GM13976 (cell line): ENCODE results near the gene FAM228A.

ENCODE experiments used
- DNase-seq: peaks from one replicate; pipeline ENCODE4 v3.0.0; 2012; ENCODE audit warnings: low spot score
- CTCF ChIP-seq: IDR thresholded peaks from 2 replicates; pipeline ENCODE4 v1.5.1; 2012; ENCODE audit warnings: borderline replicate concordance, mild to moderate bottlenecking; ENCODE audit not compliant: insufficient read depth; ENCODE audit errors: extremely low read depth, missing control alignments, control extremely low read depth
- in situ Hi-C: fragments of 300-500 bp; cut with MboI; formaldehyde crosslinking; loops from one replicate; pipeline ENCODE4 v1.12.0; 2022; ENCODE audit warnings: low sequenced_read_pairs, mixed read lengths, inconsistent platforms; ENCODE audit not compliant: unreplicated experiment

The FAM228A gene

DNA sequence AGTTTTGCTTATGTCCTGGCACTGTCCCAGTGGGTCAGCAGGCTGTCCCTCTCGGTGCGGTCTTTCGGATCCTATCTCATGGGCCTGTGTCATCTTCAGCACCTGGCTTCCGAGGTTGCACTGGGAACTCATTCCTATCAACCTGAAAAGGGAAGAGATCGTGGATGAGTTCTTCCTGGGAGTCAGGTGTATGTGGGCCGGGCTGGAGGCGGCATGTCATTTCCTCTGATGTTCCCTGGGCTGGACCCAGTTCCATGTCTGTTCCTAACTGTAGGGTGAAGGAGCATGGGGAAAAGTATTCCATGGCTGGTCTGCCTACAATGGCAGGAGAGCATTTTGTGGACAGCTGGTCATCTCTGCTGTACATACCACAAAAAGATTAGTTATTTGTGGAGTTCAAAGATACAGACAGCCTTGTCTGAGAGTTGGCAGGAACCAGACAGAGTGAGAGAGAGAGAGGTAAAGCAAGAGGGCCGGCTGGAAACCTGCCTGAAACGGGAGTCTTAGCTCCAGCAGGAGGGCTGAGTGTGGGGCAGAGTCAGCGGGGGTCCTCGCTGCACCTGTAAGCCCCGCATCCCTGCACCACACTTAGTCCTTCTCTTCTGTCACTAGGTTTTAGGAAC, 25.2 kb downstream of the FAM228A start:
- TF ChIP-seq CTCF, result no peak
- DNase-seq, result no peak
- in situ Hi-C loops, result no loop called here

DNA sequence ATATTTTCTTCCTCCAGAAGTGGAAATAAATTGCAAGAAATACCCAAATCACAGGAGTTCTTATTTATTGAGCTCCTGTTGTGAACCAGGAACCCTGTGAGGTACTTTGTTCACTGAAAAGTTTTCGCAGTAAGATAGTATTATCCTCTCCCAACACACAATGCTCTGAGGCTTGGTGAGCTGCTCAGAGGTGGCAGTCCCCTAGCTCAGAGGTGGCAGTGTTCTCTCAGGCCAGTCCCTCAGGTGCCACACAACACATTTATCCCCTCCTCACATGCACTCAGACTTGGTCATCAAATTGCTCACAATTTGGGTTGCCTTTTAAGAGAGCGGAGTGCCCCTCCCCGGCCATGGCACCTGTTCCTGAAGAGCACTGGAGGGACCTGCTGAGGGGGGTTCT, 25.9 kb downstream of the FAM228A start:
- DNase-seq, result no peak
- TF ChIP-seq CTCF, result no peak
- in situ Hi-C loops, result no loop called here

- DNase-seq, result no peak
- in situ Hi-C loops, result no loop called here
- no peak for TF ChIP-seq CTCF
Measured at GRCh38 chr2:24203029-24203786, 28.4 kb downstream of the FAM228A start.

DNA sequence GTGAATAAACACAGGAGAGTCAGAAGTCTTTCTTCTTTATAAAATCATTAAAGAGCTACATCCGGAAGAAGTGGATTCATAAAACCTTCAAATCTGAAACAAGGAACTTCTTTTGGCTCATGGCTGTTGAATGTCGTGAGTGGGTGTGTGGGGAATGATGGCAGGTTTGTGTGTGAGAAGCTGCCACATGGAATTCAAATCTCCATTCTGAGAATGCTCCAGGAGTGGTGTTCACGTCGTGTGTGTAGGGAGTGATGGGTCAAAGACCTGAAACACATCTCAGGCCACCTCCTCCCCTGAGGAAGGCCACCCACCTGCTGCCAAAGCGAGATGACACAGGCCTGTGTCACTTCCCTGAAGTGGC, 28.9 kb downstream of the FAM228A start:
- no peak for TF ChIP-seq CTCF

GRCh38 chr2:24204505-24204904, 29.7 kb downstream of the FAM228A start:
- in situ Hi-C loops, result no loop called here
- no peak for DNase-seq
- no peak for TF ChIP-seq CTCF

More for the DNA sequence above, 28.9 kb downstream of the FAM228A start:
- no peak for DNase-seq
- in situ Hi-C loops, result no loop called here

- TF ChIP-seq CTCF, result no peak
- no peak for DNase-seq
- in situ Hi-C loops, result no loop called here
Measured at GRCh38 chr2:24205131-24205530, 30.3 kb downstream of the FAM228A start.

DNA sequence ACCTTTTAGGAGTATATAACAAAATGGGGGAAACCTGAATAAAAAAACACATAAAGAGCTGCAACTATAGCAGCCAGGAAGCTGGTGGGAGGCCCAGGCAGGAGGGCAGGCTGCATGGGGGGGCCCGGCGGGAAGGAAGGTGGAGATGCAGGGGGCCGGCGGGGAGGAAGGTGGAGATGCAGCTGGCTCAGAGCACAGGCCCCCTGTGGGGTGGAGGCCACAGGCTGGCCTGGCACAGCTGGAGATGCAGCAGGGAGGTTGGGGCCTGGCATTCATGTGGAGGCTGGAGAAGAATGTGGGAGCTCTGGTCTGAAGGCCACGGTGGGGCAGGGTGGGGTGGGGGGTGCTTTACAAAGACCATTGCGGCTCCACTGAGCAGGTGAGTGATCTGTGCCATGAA, 31.4 kb downstream of the FAM228A start:
- no peak for DNase-seq
- in situ Hi-C loops, result no loop called here
- TF ChIP-seq CTCF, result no peak
